DOHH2 (cell line): Measurements from ENCODE around the gene PRDM10.

Experiments
- H3F3A ChIP-seq: fragments of 200-600 bp; sonication (generic), shearing (Covaris generic); 2 replicates; pipeline ENCODE4 v1.6.0; 2016; ENCODE audit warnings: antibody characterized with exemption, mild to moderate bottlenecking; ENCODE audit not compliant: control insufficient read depth, insufficient read depth
- H3K27ac ChIP-seq: fragments of 200-600 bp; sonication (generic); 2 replicates; pipeline ENCODE4 v1.5.1; 2014; ENCODE audit warnings: low read depth, mild to moderate bottlenecking, low read length, moderate library complexity
- H3K27me3 ChIP-seq: fragments of 200-600 bp; sonication (generic); 2 replicates; pipeline ENCODE4 v1.6.1; 2014; ENCODE audit warnings: mild to moderate bottlenecking, low read length, mixed read lengths; ENCODE audit not compliant: control insufficient read depth
- H3K36me3 ChIP-seq: fragments of 200-600 bp; sonication (generic); 2 replicates; pipeline ENCODE4 v1.6.1; 2014; ENCODE audit warnings: mild to moderate bottlenecking, low read length, moderate library complexity, mixed read lengths; ENCODE audit not compliant: control insufficient read depth
- H3K4me1 ChIP-seq: fragments of 200-600 bp; sonication (generic); 2 replicates; pipeline ENCODE4 v1.6.1; 2014; ENCODE audit warnings: mild to moderate bottlenecking, low read length, mixed read lengths; ENCODE audit not compliant: control insufficient read depth
- H3K4me2 ChIP-seq: fragments of 200-600 bp; sonication (generic); 2 replicates; pipeline ENCODE4 v1.6.0; 2014; ENCODE audit warnings: mild to moderate bottlenecking, low read length, moderate library complexity
- H3K4me3 ChIP-seq: fragments of 200-600 bp; sonication (generic); 2 replicates; pipeline ENCODE4 v1.5.1; 2014; ENCODE audit warnings: mild to moderate bottlenecking, low read length, mixed read lengths
- H3K79me2 ChIP-seq: fragments of 200-600 bp; sonication (generic); 2 replicates; pipeline ENCODE4 v1.6.1; 2014; ENCODE audit warnings: mild to moderate bottlenecking, low read length, mixed read lengths; ENCODE audit not compliant: control insufficient read depth
- H3K9me2 ChIP-seq: fragments of 200-600 bp; sonication (generic); replicated peaks from 2 replicates; pipeline ENCODE4 v1.6.1; 2014; ENCODE audit warnings: mild to moderate bottlenecking, low read length, mixed read lengths; ENCODE audit not compliant: control insufficient read depth
- H3K9me3 ChIP-seq: fragments of 200-600 bp; sonication (generic); 2 replicates; pipeline ENCODE4 v1.6.1; 2014; ENCODE audit warnings: antibody characterized with exemption, low read length, mixed read lengths; ENCODE audit not compliant: control insufficient read depth, insufficient read depth
- H4K20me1 ChIP-seq: fragments of 200-600 bp; sonication (generic); 2 replicates; pipeline ENCODE4 v1.6.0; 2014; ENCODE audit warnings: low read depth, mild to moderate bottlenecking, antibody characterized with exemption, low read length, moderate library complexity; ENCODE audit not compliant: control insufficient read depth, insufficient read depth
- CTCF ChIP-seq: fragments of 200-600 bp; sonication (generic); IDR thresholded peaks from one replicate; pipeline ENCODE4 v1.5.1; 2014; ENCODE audit warnings: antibody characterized with exemption, mild to moderate bottlenecking, low read depth, low read length; ENCODE audit not compliant: poor library complexity, severe bottlenecking
- EZH2phosphoT487 ChIP-seq: fragments of 200-600 bp; sonication (generic); IDR thresholded peaks from 2 replicates; pipeline ENCODE4 v1.6.1; 2017; ENCODE audit warnings: borderline replicate concordance, mild to moderate bottlenecking, antibody characterized with exemption, low read length, moderate library complexity, mixed read lengths

PRDM10 gene

GRCh38 chr11:129918361-129918760 lies 84.3 kb downstream of the PRDM10 start:
- no peak overlapping the region for H3K27ac ChIP-seq
- H3K9me3 ChIP-seq, result no peaks in the 10 kb centered on the region
- H3K36me3 ChIP-seq, result peaks cover 94% of the 10 kb centered on the region
- H3K4me2 ChIP-seq, result no peak overlapping the region
- H3K9me2 ChIP-seq, result no peaks in the 10 kb centered on the region
- H3K4me1 ChIP-seq, result peaks cover 4% of the 10 kb centered on the region
- H4K20me1 ChIP-seq, result no peaks in the 10 kb centered on the region
- no peaks in the 10 kb centered on the region for H3K27me3 ChIP-seq
- H3K79me2 ChIP-seq, result no peaks in the 10 kb centered on the region
- no peak overlapping the region for H3K4me3 ChIP-seq
- peaks cover 3% of the 10 kb centered on the region; the same call in 1 of the 2 replicates for H3F3A ChIP-seq
- no peak for TF ChIP-seq EZH2phosphoT487
- no peak for TF ChIP-seq CTCF

DNA sequence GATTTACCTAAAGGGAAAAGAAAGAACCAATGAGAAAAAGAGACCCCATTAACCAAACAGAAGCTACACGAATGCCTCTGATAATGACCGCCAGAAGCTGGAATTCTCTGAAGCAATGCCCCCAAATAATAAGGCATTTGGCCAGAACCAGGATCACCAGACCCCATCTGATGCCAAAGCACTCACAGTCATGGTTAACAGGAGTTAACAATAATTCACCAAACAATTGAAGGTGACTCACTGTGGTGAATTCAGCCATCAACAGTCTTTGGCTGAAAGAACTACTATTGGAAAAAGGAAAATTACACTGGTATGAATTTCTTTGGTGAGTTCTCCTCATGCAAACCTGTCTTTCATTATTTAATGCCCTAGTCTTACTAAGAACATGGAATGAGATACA lies 85.4 kb downstream of the PRDM10 start:
- Histone ChIP-seq H3K4me2 (no peak overlapping the region), H3K9me2 (no peaks in the 10 kb centered on the region), H3K27ac (no peak overlapping the region), H3K36me3 (peaks cover 89% of the 10 kb centered on the region), H3K4me1 (no peaks in the 10 kb centered on the region), H3K27me3 (no peaks in the 10 kb centered on the region), H3K4me3 (no peak overlapping the region), H3K79me2 (no peaks in the 10 kb centered on the region), H3K9me3 (no peaks in the 10 kb centered on the region), H4K20me1 (no peaks in the 10 kb centered on the region), H3F3A (no peaks in the 10 kb centered on the region)
- TF ChIP-seq CTCF (no peak), EZH2phosphoT487 (no peak)

DNA sequence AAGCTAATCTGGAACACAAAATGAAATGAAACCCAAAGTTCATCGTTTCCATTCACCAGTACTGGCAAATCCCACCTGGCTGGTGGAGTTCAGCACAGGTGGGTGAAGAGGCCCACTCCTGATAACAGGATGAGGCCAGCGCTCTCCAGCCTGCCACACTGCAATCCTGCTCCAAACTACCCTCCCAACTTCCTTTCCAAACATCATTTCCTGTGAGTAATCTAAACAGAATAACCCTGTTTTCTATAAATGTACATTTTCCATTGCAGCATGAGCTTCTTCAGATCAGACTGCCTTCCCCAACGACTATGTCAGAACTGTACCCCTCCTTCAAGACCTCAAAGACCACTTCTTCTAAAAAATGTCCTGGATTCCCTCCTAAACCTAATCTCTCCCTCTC lies 91.3 kb downstream of the PRDM10 start:
- H4K20me1 ChIP-seq, result no peaks in the 10 kb centered on the region
- H3K4me3 ChIP-seq, result no peak overlapping the region
- no peak overlapping the region for H3K27ac ChIP-seq
- no peak overlapping the region for H3K4me2 ChIP-seq
- H3F3A ChIP-seq, result no peaks in the 10 kb centered on the region
- H3K4me1 ChIP-seq, result no peaks in the 10 kb centered on the region
- no peaks in the 10 kb centered on the region for H3K27me3 ChIP-seq
- no peaks in the 10 kb centered on the region for H3K9me2 ChIP-seq
- H3K79me2 ChIP-seq, result no peaks in the 10 kb centered on the region
- no peak for TF ChIP-seq CTCF
- TF ChIP-seq EZH2phosphoT487, result no peak
- H3K36me3 ChIP-seq, result peaks cover 88% of the 10 kb centered on the region
- H3K9me3 ChIP-seq, result no peaks in the 10 kb centered on the region

DNA sequence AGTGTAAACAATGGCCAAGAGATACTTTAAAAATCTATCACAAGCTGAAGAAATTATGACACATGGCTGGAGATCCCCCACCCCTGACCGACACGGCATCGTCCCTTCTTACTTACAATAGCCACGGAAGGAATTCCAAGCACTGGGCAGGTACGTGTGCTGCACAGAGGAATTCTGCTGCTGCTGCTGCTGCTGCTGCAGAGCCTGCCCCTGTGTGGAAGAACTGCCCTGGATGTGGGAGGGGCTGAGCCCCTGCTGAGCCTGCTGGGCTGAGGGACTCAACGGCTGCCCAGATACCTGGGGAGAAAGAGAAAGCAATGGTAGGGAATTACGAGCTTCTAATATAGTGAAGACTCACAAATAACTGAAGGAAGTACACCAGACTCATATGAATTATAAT lies 92.3 kb downstream of the PRDM10 start:
- Histone ChIP-seq H3K27ac (no peak overlapping the region), H3K4me1 (no peaks in the 10 kb centered on the region), H3K27me3 (no peaks in the 10 kb centered on the region), H3K79me2 (no peaks in the 10 kb centered on the region), H4K20me1 (no peaks in the 10 kb centered on the region), H3F3A (no peaks in the 10 kb centered on the region), H3K9me2 (no peaks in the 10 kb centered on the region), H3K36me3 (peaks cover 89% of the 10 kb centered on the region), H3K4me3 (no peak overlapping the region), H3K9me3 (no peaks in the 10 kb centered on the region), H3K4me2 (no peak overlapping the region)
- TF ChIP-seq CTCF (no peak), EZH2phosphoT487 (no peak)
